Endodermal cell (in vitro differentiated cells): ENCODE data around the gene R3HCC1L. TPM values are rescaled to one million over a fixed set of nuclear protein-coding genes. Genes with fewer than 3 reads are reported as not detected.

Experiments used
- DNase-seq: peaks from one replicate; pipeline ENCODE4 v3.0.0-alpha.2; 2017
- H3K27ac ChIP-seq: 2 replicates; pipeline ENCODE4 v1.5.1; 2013; ENCODE audit warnings: mild to moderate bottlenecking, low read depth, low read length, moderate library complexity
- H3K27me3 ChIP-seq: 2 replicates; pipeline ENCODE4 v1.6.1; 2013; ENCODE audit warnings: mild to moderate bottlenecking, low read length, moderate library complexity; ENCODE audit not compliant: insufficient read depth, control insufficient read depth, poor library complexity, severe bottlenecking
- H3K36me3 ChIP-seq: 2 replicates; pipeline ENCODE4 v1.7.0; 2013; ENCODE audit warnings: mild to moderate bottlenecking, low read length, moderate library complexity; ENCODE audit not compliant: control insufficient read depth, insufficient read depth
- H3K4me1 ChIP-seq: one replicate; pipeline ENCODE4 v1.7.0; 2013; ENCODE audit warnings: low read length; ENCODE audit not compliant: control insufficient read depth, insufficient read depth
- H3K4me3 ChIP-seq: 2 replicates; pipeline ENCODE4 v1.5.1; 2013; ENCODE audit warnings: mild to moderate bottlenecking, low read length, moderate library complexity
- H3K9ac ChIP-seq: 2 replicates; pipeline ENCODE4 v1.6.1; 2013; ENCODE audit warnings: mild to moderate bottlenecking, low read length, moderate library complexity; ENCODE audit not compliant: poor library complexity, severe bottlenecking; ENCODE audit errors: extremely low read depth
- H3K9me3 ChIP-seq: 2 replicates; pipeline ENCODE4 v1.6.1; 2013; ENCODE audit warnings: mild to moderate bottlenecking, low read length, moderate library complexity; ENCODE audit not compliant: control insufficient read depth
- H3K27ac Mint-ChIP-seq: 2 replicates; pipeline ENCODE4 v1.8.0; 2020; ENCODE audit warnings: mixed read lengths
- H3K27me3 Mint-ChIP-seq: 2 replicates; pipeline ENCODE4 v1.8.0; 2021; ENCODE audit warnings: mild to moderate bottlenecking, mixed read lengths; ENCODE audit not compliant: insufficient read depth
- H3K36me3 Mint-ChIP-seq: 2 replicates; pipeline ENCODE4 v1.8.0; 2020; ENCODE audit warnings: low read depth, mixed read lengths
- H3K4me1 Mint-ChIP-seq: 2 replicates; pipeline ENCODE4 v1.8.0; 2020; ENCODE audit warnings: mixed read lengths
- H3K4me3 Mint-ChIP-seq: 2 replicates; pipeline ENCODE4 v1.8.0; 2020; ENCODE audit warnings: mild to moderate bottlenecking, moderate library complexity, mixed read lengths
- H3K9me3 Mint-ChIP-seq: 2 replicates; pipeline ENCODE4 v1.8.0; 2020; ENCODE audit warnings: mild to moderate bottlenecking, mixed read lengths
- WGBS, 2 experiments: methylation state at CpG; one replicate each; pipeline versions ENCODE4 v1.1.5 to v1.1.7; 2013; ENCODE audit warnings: missing lambda C conversion rate in 2 of 2, mixed read lengths in 1 of 2; ENCODE audit not compliant: insufficient coverage in 1 of 2, insufficient read length in 1 of 2; 5-methylcytosine and 5-hydroxymethylcytosine counted together
- total RNA-seq, 2 donors: library from RNA; stranded (reverse); fragmentation: NEBNext Ultra II Directional in 1 of 2; extraction: Animal tissue kit (Norgen Biotek cat#: 25700) in 1 of 2; gene quantifications; 2 replicates in 1 of 2; 3 replicates in 1 of 2; pipeline ENCODE4 v1.2.1, GENCODE V29; 2021
- TF ChIP-seq, protein P1 (sequence below): fragments of 200-600 bp; sonication (generic); conservative IDR thresholded peaks from 2 replicates; pipeline ENCODE4 v1.5.0; 2021; ENCODE audit warnings: antibody characterized with exemption, mild to moderate bottlenecking

The R3HCC1L gene
- total RNA-seq, 2 donors from 2014 or later, result 16.1 to 18.1 TPM

- no peaks in the 10 kb centered on the region for H3K36me3 Mint-ChIP-seq
- no peak overlapping the region for H3K27ac Mint-ChIP-seq
- Histone ChIP-seq H3K27ac (no peak overlapping the region), H3K4me1 (peaks cover 3% of the 10 kb centered on the region), H3K27me3 (no peaks in the 10 kb centered on the region), H3K4me3 (no peak overlapping the region), H3K36me3 (no peaks in the 10 kb centered on the region), H3K9me3 (no peaks in the 10 kb centered on the region), H3K9ac (no peak overlapping the region)
- H3K27me3 Mint-ChIP-seq, result peaks cover 25% of the 10 kb centered on the region
- WGBS, 2 experiments, result 93 to 100% methylated on average over 3 of the region's 3 CpGs
- H3K9me3 Mint-ChIP-seq, result no peaks in the 10 kb centered on the region
- TF ChIP-seq, protein P1, sequence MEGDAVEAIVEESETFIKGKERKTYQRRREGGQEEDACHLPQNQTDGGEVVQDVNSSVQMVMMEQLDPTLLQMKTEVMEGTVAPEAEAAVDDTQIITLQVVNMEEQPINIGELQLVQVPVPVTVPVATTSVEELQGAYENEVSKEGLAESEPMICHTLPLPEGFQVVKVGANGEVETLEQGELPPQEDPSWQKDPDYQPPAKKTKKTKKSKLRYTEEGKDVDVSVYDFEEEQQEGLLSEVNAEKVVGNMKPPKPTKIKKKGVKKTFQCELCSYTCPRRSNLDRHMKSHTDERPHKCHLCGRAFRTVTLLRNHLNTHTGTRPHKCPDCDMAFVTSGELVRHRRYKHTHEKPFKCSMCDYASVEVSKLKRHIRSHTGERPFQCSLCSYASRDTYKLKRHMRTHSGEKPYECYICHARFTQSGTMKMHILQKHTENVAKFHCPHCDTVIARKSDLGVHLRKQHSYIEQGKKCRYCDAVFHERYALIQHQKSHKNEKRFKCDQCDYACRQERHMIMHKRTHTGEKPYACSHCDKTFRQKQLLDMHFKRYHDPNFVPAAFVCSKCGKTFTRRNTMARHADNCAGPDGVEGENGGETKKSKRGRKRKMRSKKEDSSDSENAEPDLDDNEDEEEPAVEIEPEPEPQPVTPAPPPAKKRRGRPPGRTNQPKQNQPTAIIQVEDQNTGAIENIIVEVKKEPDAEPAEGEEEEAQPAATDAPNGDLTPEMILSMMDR, result no peak
- peak; percentile 33 for DNase-seq
- H3K4me3 Mint-ChIP-seq, result no peak overlapping the region
- H3K4me1 Mint-ChIP-seq, result peaks cover 18% of the 10 kb centered on the region
Observed at GRCh38 chr10:98274562-98274961, 140.1 kb downstream of the R3HCC1L start.

DNA sequence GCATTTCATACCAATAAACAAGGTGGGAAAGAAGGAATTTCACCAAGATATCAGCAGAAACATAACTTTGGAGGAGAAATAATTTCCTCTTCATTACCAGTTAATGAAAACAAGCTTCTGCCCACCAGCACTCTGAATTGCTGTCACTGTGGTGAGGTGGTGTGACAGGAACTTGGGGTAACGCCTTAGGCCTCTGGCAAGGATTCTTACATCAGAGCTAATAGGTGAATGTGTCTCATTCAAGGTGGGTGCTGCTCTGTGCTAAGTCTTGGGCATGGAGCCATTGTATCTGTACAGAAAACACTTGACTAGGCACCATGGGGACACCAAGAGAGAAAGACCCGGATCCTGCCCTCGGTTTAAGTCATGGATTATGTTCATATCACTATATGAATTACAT is 141.9 kb downstream of the R3HCC1L start:
- Histone ChIP-seq H3K4me3 (no peak overlapping the region), H3K27ac (no peak overlapping the region), H3K36me3 (no peaks in the 10 kb centered on the region), H3K4me1 (no peaks in the 10 kb centered on the region), H3K9me3 (no peaks in the 10 kb centered on the region), H3K9ac (no peak overlapping the region), H3K27me3 (no peaks in the 10 kb centered on the region)
- H3K36me3 Mint-ChIP-seq, result no peaks in the 10 kb centered on the region
- TF ChIP-seq, protein P1, result no peak
- WGBS, 2 experiments, result 86 to 100% methylated on average over 1 to 2 of the region's 3 CpGs
- H3K27ac Mint-ChIP-seq, result no peak overlapping the region
- no peaks in the 10 kb centered on the region for H3K9me3 Mint-ChIP-seq
- peaks cover 9% of the 10 kb centered on the region for H3K4me1 Mint-ChIP-seq
- H3K27me3 Mint-ChIP-seq, result peaks cover 21% of the 10 kb centered on the region
- no peak for DNase-seq
- H3K4me3 Mint-ChIP-seq, result no peak overlapping the region

DNA sequence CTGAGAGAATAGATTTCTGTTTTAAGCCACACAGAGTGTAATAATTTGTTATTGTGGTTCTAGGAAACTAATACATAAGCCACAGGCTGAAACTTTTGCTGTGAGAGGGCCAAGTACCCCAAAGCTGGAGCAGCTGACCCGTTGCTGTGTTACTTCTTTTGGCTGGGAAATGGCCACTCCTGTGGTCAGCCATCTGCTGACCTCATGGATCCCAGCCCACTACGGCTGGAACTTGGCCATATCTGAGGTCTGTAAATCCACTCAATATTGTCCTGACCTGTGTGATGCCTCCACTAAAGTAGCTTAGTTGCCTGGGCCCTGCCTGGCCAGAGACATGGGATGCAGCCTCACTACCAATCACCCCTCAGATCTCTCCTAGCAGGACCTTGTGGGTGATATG is 151.0 kb downstream of the R3HCC1L start:
- TF ChIP-seq, protein P1, result no peak
- no peak overlapping the region for H3K4me3 Mint-ChIP-seq
- WGBS, 2 experiments, result 78 to 93% methylated on average over 1 to 2 of the region's 2 CpGs
- DNase-seq, result no peak
- Histone ChIP-seq H3K36me3 (no peaks in the 10 kb centered on the region), H3K27ac (no peak overlapping the region), H3K4me3 (no peak overlapping the region), H3K9me3 (no peaks in the 10 kb centered on the region), H3K4me1 (no peaks in the 10 kb centered on the region), H3K27me3 (no peaks in the 10 kb centered on the region), H3K9ac (no peak overlapping the region)
- no peaks in the 10 kb centered on the region for H3K9me3 Mint-ChIP-seq
- no peaks in the 10 kb centered on the region for H3K36me3 Mint-ChIP-seq
- H3K27me3 Mint-ChIP-seq, result peaks cover 5% of the 10 kb centered on the region
- H3K4me1 Mint-ChIP-seq, result no peaks in the 10 kb centered on the region
- H3K27ac Mint-ChIP-seq, result no peak overlapping the region
